Measurements from ENCODE around the gene RHO. TPM values are rescaled to one million over a fixed set of nuclear protein-coding genes. Genes with fewer than 3 reads are reported as not detected.

The RHO gene
- total RNA-seq, 3 donors from 2014 or later = not detected

DNA sequence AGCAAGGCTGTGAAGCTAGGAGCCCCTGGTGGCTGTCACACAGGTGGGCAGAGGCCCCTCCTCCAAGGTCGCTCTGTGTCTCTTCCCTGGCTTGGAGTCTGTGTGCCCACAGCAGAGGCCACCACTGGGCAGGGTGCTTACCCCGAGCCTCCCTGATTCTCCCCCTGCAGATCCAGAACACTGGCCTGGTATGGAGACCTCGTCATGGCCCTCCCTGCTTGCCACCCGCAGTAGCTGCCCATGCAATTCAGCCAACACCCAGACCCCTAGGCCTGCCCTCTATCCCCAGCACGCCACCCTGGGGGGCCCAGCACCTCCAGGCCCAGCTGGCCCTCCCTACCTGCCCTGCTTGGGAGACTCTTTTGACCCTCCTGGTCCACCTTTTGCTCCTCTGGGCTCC, 5.5 kb upstream of the RHO start:
- TF ChIP-seq, protein P1, sequence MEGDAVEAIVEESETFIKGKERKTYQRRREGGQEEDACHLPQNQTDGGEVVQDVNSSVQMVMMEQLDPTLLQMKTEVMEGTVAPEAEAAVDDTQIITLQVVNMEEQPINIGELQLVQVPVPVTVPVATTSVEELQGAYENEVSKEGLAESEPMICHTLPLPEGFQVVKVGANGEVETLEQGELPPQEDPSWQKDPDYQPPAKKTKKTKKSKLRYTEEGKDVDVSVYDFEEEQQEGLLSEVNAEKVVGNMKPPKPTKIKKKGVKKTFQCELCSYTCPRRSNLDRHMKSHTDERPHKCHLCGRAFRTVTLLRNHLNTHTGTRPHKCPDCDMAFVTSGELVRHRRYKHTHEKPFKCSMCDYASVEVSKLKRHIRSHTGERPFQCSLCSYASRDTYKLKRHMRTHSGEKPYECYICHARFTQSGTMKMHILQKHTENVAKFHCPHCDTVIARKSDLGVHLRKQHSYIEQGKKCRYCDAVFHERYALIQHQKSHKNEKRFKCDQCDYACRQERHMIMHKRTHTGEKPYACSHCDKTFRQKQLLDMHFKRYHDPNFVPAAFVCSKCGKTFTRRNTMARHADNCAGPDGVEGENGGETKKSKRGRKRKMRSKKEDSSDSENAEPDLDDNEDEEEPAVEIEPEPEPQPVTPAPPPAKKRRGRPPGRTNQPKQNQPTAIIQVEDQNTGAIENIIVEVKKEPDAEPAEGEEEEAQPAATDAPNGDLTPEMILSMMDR (IDR thresholded peaks at IDR 0.05) = no peak
- no peaks in the 10 kb centered on the region for H3K36me3 ChIP-seq (ENCODE audit: low read depth)
- intact Hi-C loops (cut with DNase I, micrococcal nuclease) = no loop called here
- ATAC-seq (no peak), DNase-seq (no peak)
- no peaks in the 10 kb centered on the region for H3K9me3 ChIP-seq
- no peaks in the 10 kb centered on the region for H3K4me1 ChIP-seq (ENCODE audit: low read depth)
- H3K4me3 ChIP-seq = no peak overlapping the region

- DNase-seq = no peak
- H3K9me3 ChIP-seq = no peaks in the 10 kb centered on the region
- intact Hi-C loops (cut with DNase I, micrococcal nuclease) = no loop called here
- H3K4me3 ChIP-seq = no peak overlapping the region
- ATAC-seq = no peak
- no peaks in the 10 kb centered on the region for H3K4me1 ChIP-seq (ENCODE audit: low read depth)
- H3K36me3 ChIP-seq (ENCODE audit: low read depth) = no peaks in the 10 kb centered on the region
- TF ChIP-seq, protein P1 (IDR thresholded peaks at IDR 0.05) = no peak
Measured at GRCh38 chr3:129524081-129524480, 4.4 kb upstream of the RHO start.

- no peaks in the 10 kb centered on the region for H3K36me3 ChIP-seq (ENCODE audit: low read depth)
- intact Hi-C loops (cut with DNase I, micrococcal nuclease) = no loop called here
- TF ChIP-seq, protein P1 (IDR thresholded peaks at IDR 0.05) = no peak
- no peaks in the 10 kb centered on the region for H3K4me1 ChIP-seq (ENCODE audit: low read depth)
- no peak for ATAC-seq
- H3K4me3 ChIP-seq = no peak overlapping the region
- H3K9me3 ChIP-seq = no peaks in the 10 kb centered on the region
- no peak for DNase-seq
Measured at GRCh38 chr3:129525341-129525968, 3.0 kb upstream of the RHO start.

- TF ChIP-seq, protein P1 (IDR thresholded peaks at IDR 0.05) = no peak
- H3K4me3 ChIP-seq = no peak overlapping the region
- no peaks in the 10 kb centered on the region for H3K36me3 ChIP-seq (ENCODE audit: low read depth)
- H3K9me3 ChIP-seq = no peaks in the 10 kb centered on the region
- H3K4me1 ChIP-seq (ENCODE audit: low read depth) = no peaks in the 10 kb centered on the region
- intact Hi-C loops (cut with DNase I, micrococcal nuclease) = no loop called here
- DNase-seq = peak in 2 of 3 donors; percentile 5 to 14
- ATAC-seq = peak; percentile 64
Measured at GRCh38 chr3:129526121-129526900, 2.1 kb upstream of the RHO start.

DNA sequence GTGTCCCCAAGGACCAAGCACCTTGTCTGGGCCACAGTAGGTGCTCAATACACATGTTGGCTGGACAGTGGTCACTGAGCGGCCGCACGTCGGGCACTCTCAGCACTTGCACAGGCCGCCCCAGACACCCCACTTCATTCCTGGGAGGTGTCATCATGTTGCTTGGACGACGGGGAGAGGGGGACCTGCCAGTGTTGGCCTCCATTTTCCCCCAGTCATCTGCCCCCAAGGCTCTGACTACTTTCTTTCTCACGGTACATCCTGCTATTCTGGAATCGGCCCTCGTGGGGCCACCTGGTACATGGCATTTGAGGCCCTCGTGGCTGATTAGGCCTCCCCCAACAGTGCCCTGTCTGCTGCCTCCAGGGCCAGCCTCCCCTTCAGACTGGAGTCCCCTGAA, 1.2 kb upstream of the RHO start:
- no peak overlapping the region for H3K4me3 ChIP-seq
- TF ChIP-seq, protein P1 (IDR thresholded peaks at IDR 0.05) = no peak
- intact Hi-C loops (cut with DNase I, micrococcal nuclease) = no loop called here
- no peaks in the 10 kb centered on the region for H3K36me3 ChIP-seq (ENCODE audit: low read depth)
- no peaks in the 10 kb centered on the region for H3K9me3 ChIP-seq
- peak in 1 of 3 donors; percentile 30 for DNase-seq
- H3K4me1 ChIP-seq (ENCODE audit: low read depth) = no peaks in the 10 kb centered on the region
- ATAC-seq = no peak

Data from mucosa of descending colon (tissue), 3 donors.